Endothelial cell of umbilical vein (primary cell): ENCODE measurements around the gene GET4. TPM values are rescaled to one million over a fixed set of nuclear protein-coding genes. Genes with fewer than 3 reads are reported as not detected.
A peak's percentile ranks its signal among the peaks of the same experiment; 100 is the strongest.

Experiments used
- BruUV-seq: library from RNA; stranded (reverse); fragments of 400-500 nt; replicated peaks from 2 replicates; lab custom pipeline; 2021; lab: Mats Ljungman, UMichigan
- CTCF ChIA-PET: fragments of 300-600, 350-600 bp; sonication (Branson Sonifier 250); formaldehyde crosslinking; loops from one replicate; lab custom pipeline; 2021; ENCODE audit warnings: antibody characterized with exemption, inconsistent platforms; lab: Charles Lee
- POLR2A ChIA-PET: fragments of 300-600, 350-600 bp; sonication (Branson Sonifier 250); formaldehyde crosslinking; loops from one replicate; lab custom pipeline; 2021; ENCODE audit warnings: antibody characterized with exemption, inconsistent platforms; lab: Charles Lee
- DNase-seq: peaks from one replicate; pipeline ENCODE4 v3.0.0-alpha.2; 2011; ENCODE audit warnings: low read depth, low spot score
- FAIRE-seq: peaks from 2 replicates; lab custom pipeline; 2011; peaks lifted over from hg19 to GRCh38; lab: Jason Lieb, UNC
- H2AFZ ChIP-seq: 2 replicates; pipeline ENCODE4 v1.6.0; 2012; ENCODE audit warnings: low read depth, low read length, control low read depth, inconsistent platforms
- H3K27ac ChIP-seq: 2 replicates; pipeline ENCODE4 v1.5.1; 2011; ENCODE audit warnings: low read depth, mild to moderate bottlenecking, control low read depth, low read length, moderate library complexity; ENCODE audit not compliant: insufficient read depth
- H3K27me3 ChIP-seq, 2 experiments: 2 replicates each; pipeline versions ENCODE4 v1.6.0 to v1.6.1; 2011; ENCODE audit warnings: low read length in 2 of 2, mixed read lengths in 1 of 2; ENCODE audit not compliant: control insufficient read depth in 2 of 2, insufficient read depth in 2 of 2
- H3K36me3 ChIP-seq, 2 experiments: 2 replicates in 1 of 2; 3 replicates in 1 of 2; pipeline ENCODE4 v1.5.1; 2011; ENCODE audit warnings: low read length in 2 of 2, mild to moderate bottlenecking in 1 of 2, moderate library complexity in 1 of 2; ENCODE audit not compliant: control insufficient read depth in 2 of 2, insufficient read depth in 2 of 2; ENCODE audit errors: extremely low read depth in 1 of 2
- H3K4me1 ChIP-seq: 3 replicates; pipeline ENCODE4 v1.5.1; 2011; ENCODE audit warnings: mild to moderate bottlenecking, low read length; ENCODE audit not compliant: control insufficient read depth, insufficient read depth; ENCODE audit errors: extremely low read depth
- H3K4me2 ChIP-seq: 2 replicates; pipeline ENCODE4 v1.6.1; 2011; ENCODE audit warnings: low read length, control low read depth, mixed read lengths; ENCODE audit not compliant: insufficient read depth
- H3K4me3 ChIP-seq, 3 experiments: fragments of 200-600 bp in 1 of 3; sonication (generic), shearing (Covaris generic) in 1 of 3; replicated peaks in 1 of 3; 2 replicates each; pipeline ENCODE4 v1.5.1; 2011 to 2016; ENCODE audit warnings: control low read depth in 3 of 3, low read length in 3 of 3, mild to moderate bottlenecking in 2 of 3, inconsistent platforms in 1 of 3, low read depth in 1 of 3, moderate library complexity in 1 of 3; ENCODE audit not compliant: insufficient read depth in 1 of 3
- H3K79me2 ChIP-seq: 2 replicates; pipeline ENCODE4 v1.6.0; 2012; ENCODE audit warnings: low read length, inconsistent platforms; ENCODE audit not compliant: control insufficient read depth, insufficient read depth
- H3K9ac ChIP-seq: replicated peaks from 2 replicates; pipeline ENCODE3; 2011; ENCODE audit warnings: low read length, control low read depth; ENCODE audit not compliant: insufficient read depth; ENCODE audit errors: extremely low read depth
- H3K9me1 ChIP-seq: replicated peaks from 3 replicates; pipeline ENCODE4 v1.6.0; 2011; ENCODE audit warnings: mild to moderate bottlenecking, low read length; ENCODE audit not compliant: control insufficient read depth, insufficient read depth; ENCODE audit errors: extremely low read depth
- H3K9me3 ChIP-seq: replicated peaks from 2 replicates; pipeline ENCODE4 v1.5.1; 2012; ENCODE audit warnings: low read length, inconsistent platforms; ENCODE audit not compliant: control insufficient read depth, insufficient read depth
- H4K20me1 ChIP-seq: replicated peaks from 2 replicates; pipeline ENCODE3; 2011; ENCODE audit warnings: mild to moderate bottlenecking, low read length; ENCODE audit not compliant: control insufficient read depth, insufficient read depth; ENCODE audit errors: extremely low read depth
- EZH2 ChIP-seq: IDR thresholded peaks from 2 replicates; pipeline ENCODE4 v1.6.1; 2012; ENCODE audit warnings: borderline replicate concordance, low read depth, mild to moderate bottlenecking, moderate library complexity, low read length, inconsistent platforms; ENCODE audit not compliant: severe bottlenecking
- FOS ChIP-seq: IDR thresholded peaks from 2 replicates; pipeline ENCODE4 v1.6.1; 2011; ENCODE audit warnings: mild to moderate bottlenecking, low read length, moderate library complexity, borderline replicate concordance; ENCODE audit not compliant: insufficient read depth
- GATA2 ChIP-seq: IDR thresholded peaks from 2 replicates; pipeline ENCODE4 v1.7.0; 2011; ENCODE audit warnings: low read depth, mild to moderate bottlenecking, moderate library complexity, mixed read lengths, low read length; ENCODE audit not compliant: insufficient read length, insufficient read depth
- JUN ChIP-seq: IDR thresholded peaks from 2 replicates; pipeline ENCODE4 v1.6.1; 2011; ENCODE audit warnings: borderline replicate concordance, low read depth; ENCODE audit not compliant: insufficient read length, insufficient read depth
- MAX ChIP-seq: IDR thresholded peaks from 2 replicates; pipeline ENCODE4 v1.6.1; 2011; ENCODE audit not compliant: insufficient read depth, insufficient read length
- MYC ChIP-seq: IDR thresholded peaks from one replicate; pipeline ENCODE4 v1.6.1; 2011; ENCODE audit warnings: mild to moderate bottlenecking, low read depth, low read length
- POLR2A ChIP-seq: IDR thresholded peaks from 2 replicates; pipeline ENCODE4 v1.6.1; 2012; ENCODE audit warnings: low read depth, mild to moderate bottlenecking, control low read depth, low read length
- POLR2AphosphoS5 ChIP-seq: IDR thresholded peaks from 2 replicates; pipeline ENCODE4 v1.6.1; 2012; ENCODE audit warnings: low read depth, mild to moderate bottlenecking, control low read depth, low read length, moderate library complexity; ENCODE audit not compliant: insufficient read depth
- dilution Hi-C: fragments of 300-500 bp; cut with MboI; formaldehyde crosslinking; loops from one replicate; pipeline ENCODE4 v1.15.0; 2019; ENCODE audit warnings: low sequenced_read_pairs; ENCODE audit not compliant: extremely low pct_ligation_motif_present
- intact Hi-C: fragments of 100-400 bp; cut with micrococcal nuclease; formaldehyde crosslinking; loops from one replicate; pipeline ENCODE4 v1.10.0; 2022
- polyA plus RNA-seq, 4 experiments: library from polyadenylated mRNA; depleted of rRNA in 3 of 4; stranded (reverse) in 3 of 4; unstranded in 1 of 4; fragments of >200 nt; gene quantifications; 2 replicates each; pipeline versions ENCODE4 v1.2.1 to v1.2.3, GENCODE V29; 2011 to 2012; ENCODE audit warnings: missing spikeins in 1 of 4
- total RNA-seq: library from RNA; stranded (reverse); gene quantifications from 2 replicates; pipeline ENCODE4 v1.2.3, GENCODE V29; 2021
- TF ChIP-seq, protein P1 (sequence below), 2 donors: IDR thresholded peaks; 1 replicate in 1 of 2; 2 replicates in 1 of 2; pipeline ENCODE4 v1.5.1; 2011; ENCODE audit warnings: low read length in 2 of 2, mild to moderate bottlenecking in 2 of 2, moderate library complexity in 2 of 2, control low read depth in 1 of 2, inconsistent platforms in 1 of 2, low read depth in 1 of 2; ENCODE audit not compliant: insufficient read depth in 1 of 2; ENCODE audit errors: extremely low read depth in 1 of 2

The GET4 gene
- total and polyA plus RNA-seq, 2 donors (not counting 3 experiments of a cell fraction or from before 2014, with no cell fraction given): 48.4 to 58.1 TPM

- CTCF ChIA-PET: interaction anchor here (1.0 to 1.1 kb wide), 3 partner anchors 28 to 276 kb away, joined by 3 to 4 read pairs (median 3); no protein-coding TSS in a partner anchor
- Histone ChIP-seq H3K4me1 (peaks cover 6% of the 10 kb centered on the region), H3K27me3 (peaks cover 3 to 5% of the 10 kb centered on the region in 2 experiments), H3K4me3 (no peak overlapping the region), H3K27ac (no peak overlapping the region), H3K36me3 (no peaks in the 10 kb centered on the region), H2AFZ (no peak overlapping the region), H3K9me3 (no peaks in the 10 kb centered on the region), H3K4me2 (no peak overlapping the region), H3K9ac (no peak overlapping the region), H3K9me1 (no peaks in the 10 kb centered on the region), H4K20me1 (no peaks in the 10 kb centered on the region), H3K79me2 (no peaks in the 10 kb centered on the region)
- POLR2A ChIA-PET: no interaction called here
- dilution Hi-C loops: no loop called here
- FAIRE-seq (peak; percentile 12), DNase-seq (no peak)
- no TSS peak for BruUV-seq
- TF ChIP-seq MAX (no peak), GATA2 (no peak), EZH2 (no peak), POLR2A (no peak), JUN (no peak), MYC (no peak), FOS (no peak), POLR2AphosphoS5 (no peak)
- TF ChIP-seq, protein P1, sequence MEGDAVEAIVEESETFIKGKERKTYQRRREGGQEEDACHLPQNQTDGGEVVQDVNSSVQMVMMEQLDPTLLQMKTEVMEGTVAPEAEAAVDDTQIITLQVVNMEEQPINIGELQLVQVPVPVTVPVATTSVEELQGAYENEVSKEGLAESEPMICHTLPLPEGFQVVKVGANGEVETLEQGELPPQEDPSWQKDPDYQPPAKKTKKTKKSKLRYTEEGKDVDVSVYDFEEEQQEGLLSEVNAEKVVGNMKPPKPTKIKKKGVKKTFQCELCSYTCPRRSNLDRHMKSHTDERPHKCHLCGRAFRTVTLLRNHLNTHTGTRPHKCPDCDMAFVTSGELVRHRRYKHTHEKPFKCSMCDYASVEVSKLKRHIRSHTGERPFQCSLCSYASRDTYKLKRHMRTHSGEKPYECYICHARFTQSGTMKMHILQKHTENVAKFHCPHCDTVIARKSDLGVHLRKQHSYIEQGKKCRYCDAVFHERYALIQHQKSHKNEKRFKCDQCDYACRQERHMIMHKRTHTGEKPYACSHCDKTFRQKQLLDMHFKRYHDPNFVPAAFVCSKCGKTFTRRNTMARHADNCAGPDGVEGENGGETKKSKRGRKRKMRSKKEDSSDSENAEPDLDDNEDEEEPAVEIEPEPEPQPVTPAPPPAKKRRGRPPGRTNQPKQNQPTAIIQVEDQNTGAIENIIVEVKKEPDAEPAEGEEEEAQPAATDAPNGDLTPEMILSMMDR (IDR thresholded peaks at IDR 0.05; ENCODE audit: extremely low read depth in 1 of 2, insufficient read depth in 1 of 2, low read depth in 1 of 2, low read length in 2 of 2): no peak
- intact Hi-C loops: loop anchor here (1.0 kb wide), 1 partner anchor 25 kb away; the partner anchor contains the start of gene GET4
These were observed 24.7 kb downstream of the GET4 start for GRCh38 chr7:901041-901387.
